ENCODE data around the gene RAET1L. TPM values are rescaled to one million over a fixed set of nuclear protein-coding genes. Genes with fewer than 3 reads are reported as not detected.
A peak's percentile ranks its signal among the peaks of the same experiment; 100 is the strongest.
"Not testable (repeated sequence)": the region's sequence is repeated elsewhere in the genome, so short reads cannot be mapped to it uniquely, and the experiment has no call there.

The RAET1L gene
- total RNA-seq, 1 experiment from 2014 or later, result 1.2 TPM

DNA sequence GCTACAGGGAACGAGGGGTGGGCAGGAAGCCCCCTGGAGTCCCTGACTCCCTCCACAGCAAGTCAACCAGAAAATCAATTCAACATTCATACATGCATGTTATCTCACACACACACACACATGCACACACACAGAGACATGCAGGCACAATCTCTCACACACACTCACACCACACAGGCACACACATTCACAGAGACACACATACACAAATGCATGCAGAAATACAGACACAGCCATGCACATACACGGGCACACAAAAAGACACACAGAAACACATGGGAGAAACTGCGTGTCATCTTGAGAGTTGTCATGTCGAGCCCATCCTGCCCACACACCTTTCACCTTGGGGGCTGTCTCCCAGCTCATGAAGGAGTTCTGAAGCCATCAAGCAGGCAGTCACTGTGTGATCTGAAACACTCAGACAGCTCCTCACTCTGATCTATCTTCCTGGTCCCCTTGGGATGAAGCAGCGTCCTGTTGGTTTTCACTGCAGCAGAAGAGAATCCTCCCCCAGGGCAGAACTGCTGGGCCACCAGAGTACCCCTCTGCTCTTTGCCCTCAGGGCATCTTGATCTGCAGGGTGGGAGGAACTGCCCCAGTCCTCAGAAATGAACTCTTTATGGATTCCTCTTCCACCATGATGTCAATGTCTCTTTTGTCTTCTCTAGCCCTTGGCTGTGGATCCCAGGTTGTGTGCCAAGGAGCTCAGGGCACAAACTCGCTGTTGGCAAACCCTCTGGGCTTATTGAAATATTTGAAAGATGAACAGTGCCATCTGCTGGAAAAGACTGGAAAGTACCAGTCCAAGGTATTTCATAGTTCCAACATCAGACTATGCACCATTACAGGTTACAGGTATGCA is 8.8 kb downstream of the RAET1L start:
- ChIA-PET POLR2A (interaction anchor here (1.0 to 1.6 kb wide), 2 partner anchors 82 to 169 kb away, joined by 4 to 5 read pairs; no protein-coding TSS in a partner anchor), CTCF (interaction anchor here (0.5 to 2.0 kb wide), 18 partner anchors 8 to 381 kb away, joined by 3 to 10 read pairs (median 3); partner anchors contain the start of gene PPP1R14C)
- intact Hi-C loops (cut with micrococcal nuclease), result loop anchor here (1.0 to 10.0 kb wide), 3 partner anchors 82 to 292 kb away; no protein-coding TSS in a partner anchor
- no peaks in the 10 kb centered on the region for H3K36me3 Mint-ChIP-seq (ENCODE audit: insufficient read depth, unreplicated experiment)
- peak; percentile 74 for DNase-seq (ENCODE audit: unreplicated experiment)
- H3K27ac Mint-ChIP-seq (ENCODE audit: low read depth, unreplicated experiment), result no peak overlapping the region
- peak; percentile 65 for TF ChIP-seq CTCF (IDR thresholded peaks at IDR 0.05; ENCODE audit: unreplicated experiment)
- H3K9me3 Mint-ChIP-seq (ENCODE audit: unreplicated experiment), result no peaks in the 10 kb centered on the region
- no peak overlapping the region for H3K4me3 Mint-ChIP-seq (ENCODE audit: unreplicated experiment)
- no TSS peak for BruUV-seq (replicated peaks)
- H3K27me3 Mint-ChIP-seq (ENCODE audit: insufficient read depth, unreplicated experiment), result peaks cover 43% of the 10 kb centered on the region
- peaks cover 13% of the 10 kb centered on the region for H3K4me1 Mint-ChIP-seq (ENCODE audit: insufficient read depth, unreplicated experiment)

- H3K4me3 Mint-ChIP-seq (ENCODE audit: unreplicated experiment); H3K36me3 Mint-ChIP-seq (ENCODE audit: insufficient read depth, unreplicated experiment); BruUV-seq (replicated peaks); H3K9me3 Mint-ChIP-seq (ENCODE audit: unreplicated experiment); H3K27ac Mint-ChIP-seq (ENCODE audit: low read depth, unreplicated experiment); POLR2A ChIA-PET; DNase-seq (ENCODE audit: unreplicated experiment): not testable (repeated sequence)
- CTCF ChIA-PET, result interaction anchor here (0.6 kb wide), 2 partner anchors 57 to 183 kb away, joined by 3 to 6 read pairs; no protein-coding TSS in a partner anchor
- peaks cover 54% of the 10 kb centered on the region for H3K27me3 Mint-ChIP-seq (ENCODE audit: insufficient read depth, unreplicated experiment)
- intact Hi-C loops (cut with micrococcal nuclease), result loop anchor here (10.0 kb wide), 2 partner anchors 171 to 291 kb away; no protein-coding TSS in a partner anchor
- peaks cover 13% of the 10 kb centered on the region for H3K4me1 Mint-ChIP-seq (ENCODE audit: insufficient read depth, unreplicated experiment)
These were observed 9.9 kb downstream of the RAET1L start for GRCh38 chr6:150015281-150016001.

DNA sequence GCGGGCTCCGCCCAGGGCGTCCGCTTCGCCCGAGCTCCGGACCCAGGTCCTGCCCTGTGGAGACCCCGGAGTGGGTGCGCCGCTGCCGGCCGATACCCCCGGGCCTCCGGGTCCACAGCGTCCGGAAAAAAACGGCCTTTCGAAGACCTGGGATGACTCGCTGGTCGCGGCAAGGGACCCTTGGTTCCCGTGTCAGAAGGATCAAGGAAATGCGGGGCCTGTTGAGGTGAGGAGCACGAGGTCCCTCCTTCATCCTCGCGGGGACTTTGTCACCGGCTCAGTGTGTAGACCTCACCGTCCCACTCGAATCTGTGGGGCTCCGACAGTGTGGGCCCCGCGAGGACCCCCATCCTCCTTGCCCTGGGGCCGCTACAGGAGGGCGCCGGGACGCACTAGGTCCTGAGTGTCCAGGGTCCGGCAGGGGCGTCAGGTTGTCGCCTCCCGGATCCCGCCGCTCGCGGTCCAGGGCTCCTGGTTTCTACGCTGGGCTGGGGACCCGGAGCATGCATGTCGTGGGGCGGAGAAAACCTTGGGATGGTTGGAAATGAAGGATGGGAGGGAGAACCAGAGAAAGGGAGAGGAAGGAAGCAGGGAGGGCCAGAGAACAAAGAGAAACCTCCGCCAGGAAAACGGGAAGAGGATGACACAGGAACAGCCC is 10.6 kb downstream of the RAET1L start:
- H3K4me3 Mint-ChIP-seq (ENCODE audit: unreplicated experiment); H3K36me3 Mint-ChIP-seq (ENCODE audit: insufficient read depth, unreplicated experiment); POLR2A ChIA-PET; DNase-seq (ENCODE audit: unreplicated experiment); BruUV-seq (replicated peaks); H3K9me3 Mint-ChIP-seq (ENCODE audit: unreplicated experiment); H3K27ac Mint-ChIP-seq (ENCODE audit: low read depth, unreplicated experiment); CTCF ChIA-PET: not testable (repeated sequence)
- intact Hi-C loops (cut with micrococcal nuclease), result loop anchor here (10.0 kb wide), 2 partner anchors 170 to 290 kb away; no protein-coding TSS in a partner anchor
- Mint-ChIP-seq H3K27me3 (ENCODE audit: insufficient read depth, unreplicated experiment) (peaks cover 61% of the 10 kb centered on the region), H3K4me1 (ENCODE audit: insufficient read depth, unreplicated experiment) (peaks cover 13% of the 10 kb centered on the region)

DNA sequence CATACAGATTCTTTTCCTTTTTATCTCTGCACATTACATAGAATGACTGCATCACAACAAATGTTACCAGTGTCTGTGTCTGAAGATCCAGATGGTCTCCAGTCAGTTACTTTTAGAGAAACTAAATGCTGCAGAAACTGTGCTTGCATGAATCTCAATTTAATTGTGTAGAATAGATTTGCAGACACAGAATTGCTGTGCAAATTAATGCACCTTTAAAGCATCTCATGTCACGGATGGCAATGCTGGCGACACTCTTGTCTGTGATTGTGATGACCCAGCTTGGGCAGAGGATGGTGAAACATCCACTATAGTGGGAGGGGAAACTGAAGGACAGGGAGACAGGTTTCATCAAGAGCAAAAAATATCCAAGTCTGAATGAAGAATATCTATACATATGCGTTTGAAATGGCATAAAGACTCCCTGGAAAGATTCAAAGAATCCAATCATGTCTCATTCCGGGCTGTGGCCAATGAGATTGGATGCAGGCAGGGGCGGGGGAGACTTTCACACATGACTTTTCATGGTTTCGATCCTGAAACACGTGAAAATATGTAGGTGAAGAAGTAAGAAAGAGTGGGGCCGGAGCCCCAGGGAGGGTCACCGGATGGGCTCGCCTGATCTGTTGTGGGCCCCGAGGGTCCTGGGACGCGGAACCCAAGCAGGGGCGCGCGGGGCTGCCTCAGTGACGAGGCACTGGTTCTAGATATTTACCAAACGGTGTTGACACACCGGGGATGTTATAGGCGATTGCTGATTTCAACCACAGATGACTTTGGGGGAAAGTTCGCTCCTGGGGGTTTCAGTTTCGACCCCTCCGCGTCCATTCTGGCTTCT is 11.3 kb downstream of the RAET1L start:
- H3K9me3 Mint-ChIP-seq (ENCODE audit: unreplicated experiment); H3K27ac Mint-ChIP-seq (ENCODE audit: low read depth, unreplicated experiment); POLR2A ChIA-PET; H3K36me3 Mint-ChIP-seq (ENCODE audit: insufficient read depth, unreplicated experiment); BruUV-seq (replicated peaks); DNase-seq (ENCODE audit: unreplicated experiment); H3K4me3 Mint-ChIP-seq (ENCODE audit: unreplicated experiment): not testable (repeated sequence)
- intact Hi-C loops (cut with micrococcal nuclease), result loop anchor here (10.0 kb wide), 2 partner anchors 169 to 289 kb away; no protein-coding TSS in a partner anchor
- CTCF ChIA-PET, result interaction anchor here (0.5 kb wide), 1 partner anchor 338 kb away, joined by 4 read pairs; no protein-coding TSS in a partner anchor
- peaks cover 13% of the 10 kb centered on the region for H3K4me1 Mint-ChIP-seq (ENCODE audit: insufficient read depth, unreplicated experiment)
- H3K27me3 Mint-ChIP-seq (ENCODE audit: insufficient read depth, unreplicated experiment), result peaks cover 63% of the 10 kb centered on the region

GRCh38 chr6:150012846-150013784 is 12.2 kb downstream of the RAET1L start:
- H3K4me3 Mint-ChIP-seq (ENCODE audit: unreplicated experiment); H3K27ac Mint-ChIP-seq (ENCODE audit: low read depth, unreplicated experiment); DNase-seq (ENCODE audit: unreplicated experiment); H3K36me3 Mint-ChIP-seq (ENCODE audit: insufficient read depth, unreplicated experiment); BruUV-seq (replicated peaks); H3K9me3 Mint-ChIP-seq (ENCODE audit: unreplicated experiment); POLR2A ChIA-PET: not testable (repeated sequence)
- Mint-ChIP-seq H3K4me1 (ENCODE audit: insufficient read depth, unreplicated experiment) (peaks cover 22% of the 10 kb centered on the region), H3K27me3 (ENCODE audit: insufficient read depth, unreplicated experiment) (peaks cover 63% of the 10 kb centered on the region)
- intact Hi-C loops (cut with micrococcal nuclease), result loop anchor here (10.0 kb wide), 2 partner anchors 168 to 288 kb away; no protein-coding TSS in a partner anchor
- CTCF ChIA-PET, result interaction anchor here (0.5 to 1.6 kb wide), 2 partner anchors 78 to 339 kb away, joined by 4 read pairs; no protein-coding TSS in a partner anchor
